HG02870 (cell line): ENCODE data around the gene SELENOH.
"Not testable (repeated sequence)": the region's sequence is repeated elsewhere in the genome, so short reads cannot be mapped to it uniquely, and the experiment has no call there.

Experiments used
- ATAC-seq: cut with Tn5 transposase; IDR thresholded peaks from one replicate; pipeline ENCODE4 v1.9.1; 2021; ENCODE audit warnings: mild to moderate bottlenecking, moderate library complexity; ENCODE audit not compliant: unreplicated experiment

Gene SELENOH, protein sequence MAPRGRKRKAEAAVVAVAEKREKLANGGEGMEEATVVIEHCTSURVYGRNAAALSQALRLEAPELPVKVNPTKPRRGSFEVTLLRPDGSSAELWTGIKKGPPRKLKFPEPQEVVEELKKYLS

GRCh38 chr11:57741132-57742086, at the start of gene SELENOH:
Gene SELENOH (plus strand): TSS chr11:57741491. CDS start chr11:57741596, 105 bp downstream.
- peak; percentile 89 for ATAC-seq

DNA sequence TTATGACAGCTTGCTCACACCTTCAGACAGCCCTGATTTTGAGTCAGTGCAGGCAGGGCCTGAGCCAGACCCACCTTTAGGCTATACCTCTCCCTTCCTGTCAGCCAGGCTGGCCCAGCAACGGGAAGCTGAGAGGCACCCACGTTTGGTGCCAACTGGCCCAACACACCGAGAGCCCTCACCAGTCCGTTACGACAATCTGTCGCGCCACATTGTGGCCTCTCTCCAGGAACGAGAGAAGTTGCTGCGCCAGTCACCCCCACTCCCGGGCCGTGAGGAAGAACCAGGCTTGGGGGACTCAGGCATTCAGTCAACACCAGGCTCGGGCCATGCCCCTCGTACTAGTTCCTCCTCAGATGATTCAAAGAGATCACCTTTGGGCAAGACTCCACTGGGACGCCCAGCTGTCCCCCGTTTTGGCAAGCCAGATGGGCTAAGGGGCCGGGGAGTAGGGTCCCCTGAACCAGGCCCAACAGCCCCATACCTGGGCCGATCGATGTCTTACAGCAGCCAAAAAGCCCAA, 42.4 kb upstream of the SELENOH start:
- no peak for ATAC-seq

- no peak for ATAC-seq
Measured at GRCh38 chr11:57699813-57700212, 41.5 kb upstream of the SELENOH start.

- ATAC-seq: no peak
Measured at GRCh38 chr11:57700425-57700824, 40.9 kb upstream of the SELENOH start.

DNA sequence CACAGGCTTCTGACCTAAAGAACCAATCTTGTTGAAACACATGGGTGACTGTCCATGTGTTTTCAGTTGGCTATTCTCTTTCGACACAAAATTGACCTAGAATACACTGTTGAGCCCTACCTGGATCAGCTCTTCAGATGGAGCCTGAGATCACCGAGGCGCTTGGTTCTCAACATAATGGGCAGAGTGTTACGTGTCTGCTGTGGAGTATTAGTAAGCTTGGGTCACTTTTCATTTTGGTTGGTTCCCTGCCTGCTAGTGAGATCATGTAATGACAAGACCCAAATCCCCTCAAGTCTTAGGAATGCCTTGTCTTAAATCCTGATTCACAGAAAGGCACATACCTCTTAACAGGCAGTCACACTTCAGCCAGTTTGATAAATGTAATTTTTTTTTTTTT, 38.0 kb upstream of the SELENOH start:
- no peak for ATAC-seq

GRCh38 chr11:57704932-57705331, 36.4 kb upstream of the SELENOH start:
- no peak for ATAC-seq

DNA sequence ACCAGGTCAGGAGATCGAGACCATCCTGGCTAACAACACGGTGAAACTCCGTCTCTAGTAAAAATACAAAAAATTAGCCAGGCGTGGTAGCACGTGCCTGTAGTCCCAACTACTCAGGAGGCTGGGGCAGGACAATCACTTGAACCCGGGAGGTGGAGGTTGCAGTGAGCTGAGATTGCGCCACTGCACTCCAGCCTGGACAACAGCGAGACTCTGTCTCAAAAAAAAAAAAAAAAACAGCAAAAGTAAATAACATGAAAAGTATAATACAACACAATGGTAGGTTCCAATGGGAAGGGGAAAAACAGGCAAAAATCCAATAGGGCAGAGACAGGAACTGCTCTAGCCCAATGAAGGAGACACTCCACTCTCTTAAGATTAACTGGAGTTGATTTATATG, 35.9 kb upstream of the SELENOH start:
- not testable (repeated sequence) for ATAC-seq

GRCh38 chr11:57709802-57710367, 31.4 kb upstream of the SELENOH start:
- ATAC-seq: no peak

DNA sequence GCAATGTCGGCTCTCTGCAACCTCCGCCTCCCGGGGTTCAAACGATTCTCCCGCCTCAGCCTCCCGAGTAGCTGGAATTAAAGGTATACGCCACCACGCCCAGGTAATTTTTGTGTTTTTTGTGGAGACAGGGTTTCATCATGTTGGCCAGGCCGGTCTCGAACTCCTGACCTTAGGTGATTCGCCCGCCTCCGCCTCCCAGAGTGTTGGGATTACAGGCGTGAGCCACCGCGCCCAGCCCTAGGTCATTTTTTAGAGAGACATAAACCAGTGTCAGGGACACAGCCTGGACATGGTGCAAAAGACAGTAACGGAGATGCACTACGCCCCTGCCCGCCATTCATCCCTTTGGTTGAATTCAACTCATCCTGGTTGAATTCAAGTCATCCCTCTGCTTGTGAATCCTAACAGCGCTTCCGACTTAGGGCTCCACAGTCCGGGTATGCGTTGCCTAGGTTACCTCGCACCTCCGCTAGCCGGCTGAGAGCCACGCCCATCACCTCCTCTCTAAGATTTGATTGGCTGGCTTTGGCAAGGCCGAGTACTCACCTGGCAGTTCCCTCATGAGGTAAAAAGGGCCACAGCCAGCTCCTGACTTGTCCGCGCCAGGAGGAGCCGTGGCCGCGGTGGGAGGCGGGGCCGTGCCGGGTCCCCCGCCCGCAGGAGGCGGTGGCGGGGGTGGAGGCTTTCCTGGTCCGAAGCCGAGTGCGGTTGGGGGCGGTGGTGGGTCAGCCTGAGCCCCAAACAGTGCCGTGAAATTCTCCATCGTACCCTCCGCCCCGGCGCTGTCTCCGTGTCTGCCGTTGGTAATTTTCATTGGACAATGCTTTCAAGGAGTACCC, 29.7 kb upstream of the SELENOH start, which contains the start of gene MED19:
TSS of gene MED19 (minus strand) at position 802 of the 842 bp plus-strand sequence. CDS start at position 766, 36 bp downstream.
- peak; percentile 36 for ATAC-seq

DNA sequence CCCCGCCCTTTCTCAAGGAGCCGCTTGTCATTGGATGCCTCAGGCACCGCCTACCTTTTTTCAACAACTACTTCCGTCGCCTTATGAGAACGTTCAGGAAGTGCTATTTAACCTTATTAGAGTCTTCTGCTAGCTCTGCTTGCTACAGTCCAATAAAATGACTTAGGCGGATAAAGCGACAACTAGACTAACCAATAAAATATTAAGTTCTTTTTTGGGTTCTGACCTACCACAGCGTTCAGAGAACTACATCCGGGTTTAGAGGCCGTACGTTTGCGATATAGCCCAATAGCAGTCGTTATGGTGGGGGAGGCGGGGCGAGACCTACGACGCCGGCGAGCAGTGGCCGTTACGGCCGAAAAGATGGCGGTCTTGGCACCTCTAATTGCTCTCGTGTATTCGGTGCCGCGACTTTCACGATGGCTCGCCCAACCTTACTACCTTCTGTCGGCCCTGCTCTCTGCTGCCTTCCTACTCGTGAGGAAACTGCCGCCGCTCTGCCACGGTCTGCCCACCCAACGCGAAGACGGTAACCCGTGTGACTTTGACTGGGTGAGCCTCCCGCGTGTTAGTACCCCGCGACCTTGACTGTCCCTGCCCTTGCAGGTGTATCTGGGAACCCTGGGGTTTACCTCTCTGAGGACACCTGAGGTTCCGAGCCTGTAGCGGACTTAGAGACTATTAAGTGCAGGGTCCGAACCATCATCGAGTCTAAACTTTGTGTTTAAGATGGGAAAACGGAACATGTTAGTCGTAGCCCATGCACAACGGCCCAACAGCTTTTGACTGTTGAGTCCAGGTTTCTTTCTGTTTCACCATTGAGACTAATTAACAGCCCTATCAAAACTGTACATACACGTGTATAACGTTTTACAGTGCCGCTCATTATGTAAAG, 28.8 kb upstream of the SELENOH start, which contains the start of gene TMX2:
TSS of gene TMX2 (plus strand) at position 338 of the 895 bp plus-strand sequence. CDS start at position 364, 26 bp downstream.
- peak; percentile 92 for ATAC-seq

DNA sequence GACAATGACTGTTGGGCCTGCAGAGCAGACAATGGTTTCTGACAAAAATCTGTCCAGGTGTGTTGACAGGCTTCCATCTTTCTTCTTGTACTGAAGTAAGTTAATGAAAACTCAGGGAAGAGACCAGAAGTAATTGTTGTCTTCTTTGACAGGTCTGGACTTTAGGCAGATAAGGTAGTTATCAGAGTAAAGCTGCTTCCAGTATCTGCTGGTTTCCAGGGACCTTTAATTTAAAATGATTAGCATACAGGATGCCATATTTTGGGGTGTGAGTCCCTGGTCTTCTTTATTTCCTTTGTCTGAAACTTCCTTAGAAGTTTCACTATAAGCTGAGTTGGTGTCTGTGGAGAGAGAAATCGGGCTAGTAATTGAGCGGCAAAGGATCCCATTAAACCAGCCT, 27.5 kb upstream of the SELENOH start:
- ATAC-seq: no peak

GRCh38 chr11:57716726-57717125, 24.6 kb upstream of the SELENOH start:
- not testable (repeated sequence) for ATAC-seq

DNA sequence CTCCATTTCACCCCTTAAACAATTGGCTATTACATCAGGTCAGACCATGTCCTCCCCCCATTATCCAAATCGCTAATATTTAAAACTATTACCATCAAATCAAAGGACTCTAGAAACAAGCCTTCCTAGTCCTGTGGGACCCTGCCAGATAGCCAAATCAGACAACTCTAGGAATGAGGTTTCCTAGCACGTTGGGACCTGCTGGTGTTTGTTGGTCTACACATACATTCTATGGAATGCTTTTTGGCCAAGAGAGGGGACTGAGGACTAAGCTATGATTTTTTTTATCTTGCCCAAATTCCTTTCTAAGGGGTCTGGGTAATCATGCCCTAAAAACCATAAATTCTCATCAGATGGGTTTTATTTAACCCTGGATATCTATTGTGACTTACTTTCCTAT, 14.1 kb upstream of the SELENOH start:
- no peak for ATAC-seq

DNA sequence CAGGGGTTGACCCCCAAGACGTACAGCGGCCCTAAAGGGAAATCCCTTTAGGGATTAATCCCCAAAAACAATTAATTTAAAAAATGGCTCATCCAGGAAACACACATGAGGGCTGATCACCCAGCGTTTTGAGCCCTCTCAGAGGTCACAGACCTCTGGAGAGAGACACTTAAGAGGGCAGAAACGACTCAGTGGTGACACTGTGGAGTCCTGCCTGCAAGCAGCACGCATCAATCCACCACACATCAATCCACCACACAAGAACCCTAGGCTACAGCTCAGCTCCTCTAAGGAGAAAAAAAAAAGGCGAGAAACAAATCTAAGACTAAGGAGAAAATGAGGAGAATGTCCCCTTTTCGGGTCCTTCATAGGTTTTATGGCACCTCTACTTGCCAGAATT, 12.5 kb upstream of the SELENOH start:
- ATAC-seq: peak; percentile 43

DNA sequence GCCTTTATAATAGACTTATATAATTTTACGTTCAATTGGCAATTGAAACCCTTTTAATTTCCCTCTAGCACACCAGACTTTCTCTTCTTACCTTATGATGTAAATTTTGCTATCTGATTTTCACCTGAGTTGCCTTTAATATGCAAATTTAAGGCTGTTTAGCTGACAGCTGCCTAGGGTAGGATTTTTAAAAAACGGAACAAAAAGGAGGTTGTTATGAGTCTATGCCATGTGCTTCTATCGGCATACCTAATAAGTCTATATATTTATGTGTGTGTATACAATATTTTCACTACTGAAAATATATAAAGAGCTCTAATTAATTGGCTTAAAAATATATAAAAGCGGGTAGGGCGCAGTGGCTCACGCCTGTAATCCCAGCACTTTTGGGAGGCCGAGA, 11.8 kb upstream of the SELENOH start:
- ATAC-seq: peak; percentile 66

- ATAC-seq: no peak
Measured at GRCh38 chr11:57732661-57733060, 8.6 kb upstream of the SELENOH start.

DNA sequence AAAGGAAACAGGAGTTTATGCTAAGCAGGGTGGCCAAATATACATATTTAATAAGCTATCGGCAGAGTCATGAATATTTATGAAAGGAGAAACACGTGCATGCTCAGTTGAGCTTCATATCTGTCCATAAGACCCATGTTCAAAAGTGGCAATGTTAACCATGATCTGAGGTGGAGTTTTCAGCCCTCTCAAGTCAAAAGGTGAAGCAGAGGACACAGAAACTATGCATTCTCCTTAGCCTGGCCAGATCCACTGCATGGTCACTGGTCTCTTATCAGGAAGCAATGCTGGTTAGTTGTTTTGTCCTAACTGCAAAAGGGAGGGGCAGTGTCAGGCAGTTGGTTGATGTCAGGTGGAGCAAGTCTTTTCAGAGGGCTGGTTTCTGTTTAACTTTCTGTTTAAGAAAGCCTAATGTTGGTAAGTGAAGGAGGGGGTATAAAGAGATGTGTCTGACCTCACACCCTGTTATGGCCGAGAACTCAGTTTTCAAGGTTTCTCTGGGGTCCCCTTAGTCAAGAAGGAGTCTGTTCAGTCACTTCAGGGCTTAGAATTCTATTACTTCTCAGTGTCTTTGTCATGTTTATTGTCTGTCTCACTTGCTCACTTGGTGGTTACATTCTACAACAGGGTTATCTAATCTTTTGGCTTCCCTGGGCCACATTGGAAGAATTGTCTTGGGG, 5.5 kb upstream of the SELENOH start:
- ATAC-seq: no peak

- ATAC-seq: no peak
Measured at GRCh38 chr11:57742087-57742452, 779 bp downstream of the SELENOH start.

DNA sequence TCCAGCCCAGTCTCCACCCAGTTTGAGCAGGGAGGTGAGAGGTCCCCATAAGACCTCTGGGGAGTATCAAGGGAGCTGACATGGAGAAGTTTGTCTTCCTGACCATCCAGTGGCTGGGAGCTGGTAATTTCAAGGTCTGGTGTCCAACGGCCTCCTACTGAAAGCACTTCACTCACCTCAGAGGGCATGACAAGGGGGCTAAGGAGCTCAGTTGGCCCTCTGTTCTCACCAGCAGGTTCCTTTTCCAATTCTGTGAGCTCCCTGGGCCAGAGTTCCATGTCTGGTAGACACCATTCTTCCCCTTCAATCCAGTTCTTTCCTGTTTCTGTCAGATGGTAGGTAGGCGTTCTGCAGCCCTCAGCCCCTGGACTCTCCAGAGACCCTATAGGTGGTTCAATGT, 3.1 kb downstream of the SELENOH start:
- ATAC-seq: no peak
